Measurements from ENCODE around the gene SMG6. TPM values are rescaled to one million over a fixed set of nuclear protein-coding genes. Genes with fewer than 3 reads are reported as not detected.
A peak's percentile ranks its signal among the peaks of the same experiment; 100 is the strongest.

SMG6 gene
- total and polyA plus RNA-seq, 4 donors, result 16.2 to 67.3 (median 31.4) TPM

DNA sequence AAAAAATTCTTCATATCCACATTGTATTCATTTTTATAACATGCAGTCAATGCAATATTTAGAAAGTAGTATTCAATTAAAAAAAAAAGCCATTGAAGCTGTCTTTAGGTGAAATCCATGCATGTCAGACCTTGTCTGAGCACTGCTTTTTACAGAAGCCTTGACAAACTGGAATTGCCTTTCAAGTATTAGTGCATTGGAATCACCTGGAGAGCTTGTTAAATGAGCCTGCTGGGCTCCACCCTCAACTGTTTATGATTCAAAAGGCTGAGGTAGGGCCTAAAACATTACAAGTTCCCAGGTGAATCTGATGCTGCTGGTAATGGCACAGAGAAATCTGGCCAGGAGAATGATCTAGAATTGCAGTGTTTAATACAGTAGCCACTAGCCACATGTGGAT is 162.9 kb downstream of the SMG6 start:
- no peaks in the 10 kb centered on the region for H3K9me3 ChIP-seq (ENCODE audit: control insufficient read depth, low read length)
- H3K4me1 ChIP-seq (ENCODE audit: control insufficient read depth in 1 of 2, insufficient read depth in 2 of 2, low read length in 2 of 2), result no peaks in the 10 kb centered on the region
- intact Hi-C loops (cut with DNase I), result no loop called here
- ATAC-seq (ENCODE audit: low FRiP score) (no peak), DNase-seq (no peak)
- H3K36me3 ChIP-seq (ENCODE audit: control insufficient read depth in 1 of 2, insufficient read depth in 2 of 2, low read length in 1 of 2), result peaks cover 0 to 1% of the 10 kb centered on the region in 2 donors
- no peaks in the 10 kb centered on the region for H3K27me3 ChIP-seq (ENCODE audit: control insufficient read depth in 1 of 2, insufficient read depth in 2 of 2, low read length in 1 of 2)
- H3K27ac ChIP-seq (ENCODE audit: low read depth in 1 of 2, low read length in 2 of 2), result no peak overlapping the region
- no peak overlapping the region for H3K4me3 ChIP-seq (ENCODE audit: low read length in 2 of 2)

DNA sequence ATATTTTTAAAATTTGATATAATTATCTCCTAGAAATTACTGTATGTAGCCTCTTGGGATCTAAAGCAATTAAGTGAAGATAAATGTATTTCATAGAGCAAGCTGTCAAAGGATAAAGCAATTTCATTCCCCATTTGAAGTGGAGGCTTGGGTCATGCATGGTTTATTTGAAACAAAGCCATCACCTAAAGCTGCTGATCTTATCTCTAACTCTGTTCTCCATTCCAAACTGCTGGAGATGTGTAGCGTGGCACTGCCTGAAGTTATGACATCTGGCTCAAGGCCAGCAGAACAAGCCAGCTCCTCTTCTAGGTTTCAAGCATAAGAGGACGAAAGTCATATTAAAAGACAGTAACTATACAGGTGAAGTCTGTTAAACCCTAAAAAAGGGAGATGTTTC is 164.8 kb downstream of the SMG6 start:
- Histone ChIP-seq H3K27me3 (ENCODE audit: control insufficient read depth in 1 of 2, insufficient read depth in 2 of 2, low read length in 1 of 2) (no peaks in the 10 kb centered on the region), H3K36me3 (ENCODE audit: control insufficient read depth in 1 of 2, insufficient read depth in 2 of 2, low read length in 1 of 2) (peaks cover 0 to 1% of the 10 kb centered on the region in 2 donors), H3K9me3 (ENCODE audit: control insufficient read depth, low read length) (no peaks in the 10 kb centered on the region), H3K4me1 (ENCODE audit: control insufficient read depth in 1 of 2, insufficient read depth in 2 of 2, low read length in 2 of 2) (no peaks in the 10 kb centered on the region), H3K27ac (ENCODE audit: low read depth in 1 of 2, low read length in 2 of 2) (no peak overlapping the region), H3K4me3 (ENCODE audit: low read length in 2 of 2) (no peak overlapping the region)
- intact Hi-C loops (cut with DNase I), result no loop called here
- DNase-seq (no peak), ATAC-seq (ENCODE audit: low FRiP score) (no peak)
- WGBS, 2 donors, result 6 to 14% methylated on average over 2 of the region's 2 CpGs

DNA sequence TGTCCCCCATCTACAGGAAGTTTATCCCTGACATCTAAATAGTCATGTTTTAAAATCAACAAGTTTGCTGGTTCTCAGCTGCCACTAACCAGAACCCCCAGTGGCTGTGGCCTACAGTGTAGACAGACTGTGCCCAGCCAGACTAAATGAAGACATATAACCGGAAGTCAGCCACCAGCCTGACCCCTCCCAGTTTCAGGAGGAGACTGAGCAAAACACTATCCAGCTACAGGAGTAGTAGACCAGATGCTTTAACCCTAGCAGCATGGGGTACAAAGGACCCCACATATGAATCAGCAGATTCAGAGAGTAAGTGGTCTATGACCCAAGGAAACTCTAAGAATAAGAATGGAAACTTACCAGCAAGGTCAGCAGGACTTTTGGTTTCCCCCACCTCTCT is 165.3 kb downstream of the SMG6 start:
- Histone ChIP-seq H3K4me1 (ENCODE audit: control insufficient read depth in 1 of 2, insufficient read depth in 2 of 2, low read length in 2 of 2) (no peaks in the 10 kb centered on the region), H3K27me3 (ENCODE audit: control insufficient read depth in 1 of 2, insufficient read depth in 2 of 2, low read length in 1 of 2) (no peaks in the 10 kb centered on the region), H3K27ac (ENCODE audit: low read depth in 1 of 2, low read length in 2 of 2) (no peak overlapping the region), H3K4me3 (ENCODE audit: low read length in 2 of 2) (no peak overlapping the region), H3K9me3 (ENCODE audit: control insufficient read depth, low read length) (no peaks in the 10 kb centered on the region), H3K36me3 (ENCODE audit: control insufficient read depth in 1 of 2, insufficient read depth in 2 of 2, low read length in 1 of 2) (peaks cover 0 to 1% of the 10 kb centered on the region in 2 donors)
- DNase-seq, result peak in 1 of 2 donors; percentile 54
- intact Hi-C loops (cut with DNase I), result no loop called here
- 17 to 34% methylated on average over 1 of the region's 1 CpG for WGBS, 2 donors
- ATAC-seq (ENCODE audit: low FRiP score), result peak; percentile 41

DNA sequence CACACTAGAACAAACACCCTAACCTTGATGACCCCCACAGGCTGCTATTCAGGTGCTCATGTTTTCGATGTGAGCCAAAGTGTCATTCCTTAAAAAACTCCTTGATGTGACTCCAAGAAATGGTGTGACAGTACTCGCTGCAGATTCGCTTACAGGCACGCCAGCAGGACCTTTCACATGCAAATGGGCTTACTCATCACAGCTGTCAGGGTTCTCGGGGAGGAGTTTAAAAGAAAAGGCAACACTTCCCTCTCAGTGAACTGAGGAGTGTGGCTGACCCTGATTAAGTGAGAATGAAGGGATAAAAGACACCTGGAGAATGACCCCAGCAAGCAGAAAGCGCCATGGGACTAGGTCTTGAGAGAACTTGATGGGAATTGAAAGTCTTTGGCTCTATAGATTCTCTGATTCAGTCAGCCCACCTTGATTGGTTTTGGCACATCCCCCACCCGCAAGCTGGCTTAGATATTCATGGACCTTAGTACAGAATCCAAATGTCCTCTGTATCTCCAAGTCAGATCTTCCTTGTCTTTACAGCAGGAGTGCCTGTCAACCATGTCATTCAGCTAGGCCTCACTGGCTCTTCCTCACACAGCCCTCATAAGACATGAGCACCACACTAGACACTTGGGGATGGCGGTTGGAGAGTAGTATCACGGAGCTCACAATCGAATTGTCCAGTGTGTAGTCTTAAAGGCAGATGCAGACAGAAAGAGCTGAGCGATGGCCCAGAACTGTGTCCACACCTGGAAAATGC is 166.1 kb downstream of the SMG6 start:
- Histone ChIP-seq H3K27me3 (ENCODE audit: control insufficient read depth in 1 of 2, insufficient read depth in 2 of 2, low read length in 1 of 2) (no peaks in the 10 kb centered on the region), H3K36me3 (ENCODE audit: control insufficient read depth in 1 of 2, insufficient read depth in 2 of 2, low read length in 1 of 2) (peaks cover 0 to 1% of the 10 kb centered on the region in 2 donors), H3K4me1 (ENCODE audit: control insufficient read depth in 1 of 2, insufficient read depth in 2 of 2, low read length in 2 of 2) (no peaks in the 10 kb centered on the region), H3K9me3 (ENCODE audit: control insufficient read depth, low read length) (no peaks in the 10 kb centered on the region), H3K4me3 (ENCODE audit: low read length in 2 of 2) (no peak overlapping the region), H3K27ac (ENCODE audit: low read depth in 1 of 2, low read length in 2 of 2) (no peak overlapping the region)
- DNase-seq (no peak), ATAC-seq (ENCODE audit: low FRiP score) (no peak)
- intact Hi-C loops (cut with DNase I), result no loop called here
- 94% methylated on average over 11 of the region's 11 CpGs for WGBS, 2 donors

DNA sequence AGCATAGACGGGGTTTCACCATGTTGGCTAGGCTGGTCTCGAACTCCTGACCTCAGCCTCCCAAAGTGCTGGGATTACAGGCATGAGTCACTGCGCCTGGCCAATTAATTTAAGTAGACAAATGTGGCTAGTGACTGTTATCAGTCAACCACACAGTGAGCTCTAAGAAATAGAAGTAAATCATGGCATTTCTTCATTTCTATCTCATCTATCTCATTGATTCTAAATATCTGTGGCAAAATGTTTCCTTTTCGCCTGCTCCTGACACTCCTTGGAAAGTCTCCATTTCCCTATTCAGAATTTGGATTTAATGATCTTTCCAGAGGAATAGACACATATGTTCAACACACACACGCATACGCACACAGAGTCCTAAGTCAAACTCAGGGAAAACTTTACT is 167.3 kb downstream of the SMG6 start:
- H3K36me3 ChIP-seq (ENCODE audit: control insufficient read depth in 1 of 2, insufficient read depth in 2 of 2, low read length in 1 of 2), result peaks cover 0 to 1% of the 10 kb centered on the region in 2 donors
- DNase-seq (no peak), ATAC-seq (ENCODE audit: low FRiP score) (no peak)
- no peaks in the 10 kb centered on the region for H3K9me3 ChIP-seq (ENCODE audit: control insufficient read depth, low read length)
- H3K4me1 ChIP-seq (ENCODE audit: control insufficient read depth in 1 of 2, insufficient read depth in 2 of 2, low read length in 2 of 2), result no peaks in the 10 kb centered on the region
- H3K27ac ChIP-seq (ENCODE audit: low read depth in 1 of 2, low read length in 2 of 2), result no peak overlapping the region
- H3K4me3 ChIP-seq (ENCODE audit: low read length in 2 of 2), result no peak overlapping the region
- no peaks in the 10 kb centered on the region for H3K27me3 ChIP-seq (ENCODE audit: control insufficient read depth in 1 of 2, insufficient read depth in 2 of 2, low read length in 1 of 2)
- 96 to 98% methylated on average over 6 of the region's 6 CpGs for WGBS, 2 donors
- intact Hi-C loops (cut with DNase I), result no loop called here

- Histone ChIP-seq H3K4me3 (ENCODE audit: low read length in 2 of 2) (no peak overlapping the region), H3K27me3 (ENCODE audit: control insufficient read depth in 1 of 2, insufficient read depth in 2 of 2, low read length in 1 of 2) (no peaks in the 10 kb centered on the region), H3K4me1 (ENCODE audit: control insufficient read depth in 1 of 2, insufficient read depth in 2 of 2, low read length in 2 of 2) (no peaks in the 10 kb centered on the region), H3K9me3 (ENCODE audit: control insufficient read depth, low read length) (no peaks in the 10 kb centered on the region), H3K27ac (ENCODE audit: low read depth in 1 of 2, low read length in 2 of 2) (no peak overlapping the region), H3K36me3 (ENCODE audit: control insufficient read depth in 1 of 2, insufficient read depth in 2 of 2, low read length in 1 of 2) (no peaks in the 10 kb centered on the region)
- intact Hi-C loops (cut with DNase I), result no loop called here
- 97 to 98% methylated on average over 15 of the region's 15 CpGs for WGBS, 2 donors
- ATAC-seq (ENCODE audit: low FRiP score) (no peak), DNase-seq (no peak)
Measured at GRCh38 chr17:2128011-2128410, 175.6 kb downstream of the SMG6 start.

DNA sequence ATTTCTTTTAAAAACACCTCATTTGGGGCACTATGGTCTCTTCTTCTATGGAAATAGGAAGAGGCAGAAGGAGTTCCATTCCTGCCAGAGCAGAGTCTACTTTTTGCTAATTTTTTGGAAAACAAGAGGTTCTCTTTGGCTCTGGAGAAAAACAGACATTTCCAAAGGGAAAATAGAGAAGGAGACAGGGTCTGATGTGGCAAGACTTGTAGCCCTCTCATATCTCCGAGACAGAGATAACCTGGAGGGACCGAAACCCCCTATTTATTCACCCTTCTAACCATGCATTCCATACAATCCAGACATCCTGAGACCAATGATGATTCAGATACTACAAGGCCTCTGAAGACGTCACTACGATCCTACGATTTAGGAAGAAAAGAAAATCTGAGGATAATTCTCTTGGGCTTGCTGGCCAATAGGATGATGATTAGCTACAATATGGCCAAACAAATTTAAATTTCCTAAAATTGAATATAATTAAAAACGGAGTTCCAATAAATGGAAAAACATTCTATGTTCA is 178.5 kb downstream of the SMG6 start:
- ATAC-seq (ENCODE audit: low FRiP score) (no peak), DNase-seq (no peak)
- Histone ChIP-seq H3K4me1 (ENCODE audit: control insufficient read depth in 1 of 2, insufficient read depth in 2 of 2, low read length in 2 of 2) (no peaks in the 10 kb centered on the region), H3K27ac (ENCODE audit: low read depth in 1 of 2, low read length in 2 of 2) (no peak overlapping the region), H3K9me3 (ENCODE audit: control insufficient read depth, low read length) (no peaks in the 10 kb centered on the region), H3K27me3 (ENCODE audit: control insufficient read depth in 1 of 2, insufficient read depth in 2 of 2, low read length in 1 of 2) (no peaks in the 10 kb centered on the region), H3K4me3 (ENCODE audit: low read length in 2 of 2) (no peak overlapping the region), H3K36me3 (ENCODE audit: control insufficient read depth in 1 of 2, insufficient read depth in 2 of 2, low read length in 1 of 2) (no peaks in the 10 kb centered on the region)
- intact Hi-C loops (cut with DNase I), result no loop called here
- 97% methylated on average over 6 of the region's 6 CpGs for WGBS, 2 donors

GRCh38 chr17:2124391-2124790 is 179.2 kb downstream of the SMG6 start:
- WGBS, 2 donors, result 87 to 94% methylated on average over 6 of the region's 6 CpGs
- intact Hi-C loops (cut with DNase I), result no loop called here
- no peaks in the 10 kb centered on the region for H3K9me3 ChIP-seq (ENCODE audit: control insufficient read depth, low read length)

More at GRCh38 chr17:2124391-2124790, 179.2 kb downstream of the SMG6 start:
- Histone ChIP-seq H3K27me3 (ENCODE audit: control insufficient read depth in 1 of 2, insufficient read depth in 2 of 2, low read length in 1 of 2) (no peaks in the 10 kb centered on the region), H3K4me3 (ENCODE audit: low read length in 2 of 2) (no peak overlapping the region), H3K36me3 (ENCODE audit: control insufficient read depth in 1 of 2, insufficient read depth in 2 of 2, low read length in 1 of 2) (no peaks in the 10 kb centered on the region), H3K4me1 (ENCODE audit: control insufficient read depth in 1 of 2, insufficient read depth in 2 of 2, low read length in 2 of 2) (no peaks in the 10 kb centered on the region), H3K27ac (ENCODE audit: low read depth in 1 of 2, low read length in 2 of 2) (no peak overlapping the region)
- no peak for DNase-seq
- ATAC-seq (ENCODE audit: low FRiP score), result no peak

Data from aorta (tissue), 5 donors.